Measurements from ENCODE around the gene AKT1S1.

Gene AKT1S1

DNA sequence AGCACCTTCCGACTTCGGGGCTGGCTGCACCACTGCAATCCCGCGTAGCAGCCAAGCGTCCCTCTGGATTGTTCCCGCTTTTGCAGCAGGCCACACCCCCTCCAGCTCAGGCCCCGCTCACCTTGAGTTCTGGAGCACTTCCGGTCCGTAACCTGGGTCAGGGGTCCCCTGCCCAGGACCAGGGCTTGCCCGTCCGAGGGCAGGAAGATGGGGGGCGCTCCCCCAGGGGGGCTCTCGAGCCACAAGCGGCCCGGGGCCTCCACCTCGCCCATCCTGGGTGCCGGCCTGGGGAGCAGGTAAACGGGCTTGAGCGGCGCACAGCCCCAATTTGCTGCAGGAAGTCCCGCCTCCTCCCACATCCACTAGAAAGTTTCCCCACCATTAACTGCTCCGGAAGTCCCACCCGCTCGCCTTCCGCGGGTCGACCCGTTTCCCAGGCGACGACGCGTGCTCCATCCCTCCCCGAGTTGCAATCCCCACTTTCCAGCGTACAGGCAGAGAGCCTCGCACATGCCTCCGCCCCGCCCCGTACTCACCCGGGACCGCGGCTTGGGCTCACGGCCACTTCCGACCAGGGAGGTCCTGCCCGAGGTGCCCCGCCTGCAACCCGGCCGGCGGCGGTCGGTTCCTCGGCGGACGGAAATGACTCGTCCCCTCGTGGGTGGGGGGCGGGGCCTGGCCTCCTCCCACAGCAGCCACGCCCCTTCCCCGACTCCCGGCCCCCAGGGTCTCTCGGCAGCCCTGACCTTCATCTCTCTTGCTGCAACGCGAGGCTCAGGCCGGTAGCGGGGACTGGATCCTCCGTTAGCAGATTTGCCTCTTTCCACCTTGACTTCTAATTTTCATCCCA lies 10.0 kb downstream of the AKT1S1 start, which contains the start of gene PNKP:
Gene PNKP (minus strand): TSS at position 644 of the 850 bp plus-strand sequence. CDS start 372 bp downstream, at position 272.
- peak; percentile 82 for DNase-seq (ENCODE audit: low read depth)

GRCh38 chr19:49864890-49865289 lies 12.3 kb downstream of the AKT1S1 start:
- DNase-seq (ENCODE audit: low read depth), result no peak

- no peak for DNase-seq (ENCODE audit: low read depth)
These were observed 13.2 kb downstream of the AKT1S1 start for GRCh38 chr19:49863935-49864320.

- DNase-seq (ENCODE audit: low read depth), result no peak
These were observed 13.8 kb downstream of the AKT1S1 start for GRCh38 chr19:49863254-49863934.

GRCh38 chr19:49862391-49863253 lies 14.5 kb downstream of the AKT1S1 start:
- no peak for DNase-seq (ENCODE audit: low read depth)

GRCh38 chr19:49861541-49862378 lies 15.4 kb downstream of the AKT1S1 start:
- DNase-seq (ENCODE audit: low read depth), result no peak

GRCh38 chr19:49861107-49861506 lies 16.0 kb downstream of the AKT1S1 start:
- no peak for DNase-seq (ENCODE audit: low read depth)

DNA sequence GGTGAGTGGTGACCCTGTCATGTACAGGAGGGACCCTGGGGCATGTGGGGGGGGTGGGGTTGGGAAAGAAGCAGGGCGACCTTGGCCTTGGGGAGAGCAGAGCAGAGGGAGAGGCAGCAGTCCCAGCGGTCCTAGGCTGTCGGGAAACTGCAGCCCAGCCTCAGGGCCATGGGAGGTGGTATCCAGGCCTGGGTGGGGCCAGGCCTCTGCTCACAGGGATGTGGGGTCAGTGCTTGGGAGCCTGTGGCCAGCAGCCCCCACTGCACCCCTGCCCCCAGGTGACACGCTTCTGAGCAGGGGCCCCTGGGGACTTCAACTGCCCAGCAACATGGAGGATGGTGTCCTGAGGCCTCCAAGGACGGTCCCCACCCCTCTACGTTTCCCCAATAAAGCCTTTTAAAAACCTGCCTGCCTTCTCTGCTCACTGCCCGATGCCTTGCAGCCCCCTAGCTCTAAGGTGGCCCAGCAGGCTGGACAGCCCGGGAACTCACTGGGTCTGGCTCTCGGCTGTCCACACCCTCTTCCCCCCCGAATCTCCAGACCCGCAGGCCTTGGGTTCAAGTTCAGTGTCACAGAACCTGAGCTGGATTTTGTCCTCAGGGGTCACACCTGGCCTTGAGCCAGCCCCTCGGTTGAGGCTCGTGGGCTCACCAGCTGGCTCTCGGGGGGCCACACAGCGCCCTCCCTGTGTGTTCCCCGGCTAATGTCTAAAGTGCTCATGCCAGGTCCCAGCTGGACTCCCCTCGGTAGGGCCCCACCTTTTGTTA lies 16.6 kb downstream of the AKT1S1 start:
- no peak for DNase-seq (ENCODE audit: low read depth)

DNA sequence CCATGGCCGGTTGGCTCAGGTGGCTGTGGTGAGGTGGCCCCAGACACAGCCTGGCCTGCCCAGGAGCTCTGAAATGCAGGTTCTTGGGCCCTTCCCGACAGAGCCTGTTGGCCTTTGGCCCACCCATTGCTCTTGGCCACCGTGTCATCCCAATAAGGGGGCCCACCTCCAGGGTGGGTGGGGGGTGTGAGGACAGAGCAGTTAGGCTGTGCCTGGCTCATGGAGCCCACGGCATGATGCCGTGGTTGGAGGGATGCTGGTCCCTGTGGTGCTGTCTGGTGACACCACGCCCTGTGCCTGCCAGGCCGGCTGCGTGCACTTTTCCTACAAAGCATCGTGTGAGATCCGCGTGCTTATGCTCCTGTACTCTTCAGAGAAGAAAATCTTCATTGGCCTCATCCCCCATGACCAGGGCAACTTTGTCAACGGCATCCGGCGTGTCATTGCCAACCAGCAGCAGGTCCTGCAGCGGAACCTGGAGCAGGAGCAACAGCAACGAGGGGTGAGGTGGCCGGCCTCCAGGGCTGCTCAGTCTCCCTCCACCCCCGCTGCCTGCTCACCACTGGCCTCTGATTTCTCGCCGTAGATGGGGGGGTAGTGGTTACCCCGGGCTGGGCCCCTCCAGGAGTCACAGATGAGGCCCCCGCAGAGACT lies 17.3 kb downstream of the AKT1S1 start:
- DNase-seq (ENCODE audit: low read depth), result no peak

DNA sequence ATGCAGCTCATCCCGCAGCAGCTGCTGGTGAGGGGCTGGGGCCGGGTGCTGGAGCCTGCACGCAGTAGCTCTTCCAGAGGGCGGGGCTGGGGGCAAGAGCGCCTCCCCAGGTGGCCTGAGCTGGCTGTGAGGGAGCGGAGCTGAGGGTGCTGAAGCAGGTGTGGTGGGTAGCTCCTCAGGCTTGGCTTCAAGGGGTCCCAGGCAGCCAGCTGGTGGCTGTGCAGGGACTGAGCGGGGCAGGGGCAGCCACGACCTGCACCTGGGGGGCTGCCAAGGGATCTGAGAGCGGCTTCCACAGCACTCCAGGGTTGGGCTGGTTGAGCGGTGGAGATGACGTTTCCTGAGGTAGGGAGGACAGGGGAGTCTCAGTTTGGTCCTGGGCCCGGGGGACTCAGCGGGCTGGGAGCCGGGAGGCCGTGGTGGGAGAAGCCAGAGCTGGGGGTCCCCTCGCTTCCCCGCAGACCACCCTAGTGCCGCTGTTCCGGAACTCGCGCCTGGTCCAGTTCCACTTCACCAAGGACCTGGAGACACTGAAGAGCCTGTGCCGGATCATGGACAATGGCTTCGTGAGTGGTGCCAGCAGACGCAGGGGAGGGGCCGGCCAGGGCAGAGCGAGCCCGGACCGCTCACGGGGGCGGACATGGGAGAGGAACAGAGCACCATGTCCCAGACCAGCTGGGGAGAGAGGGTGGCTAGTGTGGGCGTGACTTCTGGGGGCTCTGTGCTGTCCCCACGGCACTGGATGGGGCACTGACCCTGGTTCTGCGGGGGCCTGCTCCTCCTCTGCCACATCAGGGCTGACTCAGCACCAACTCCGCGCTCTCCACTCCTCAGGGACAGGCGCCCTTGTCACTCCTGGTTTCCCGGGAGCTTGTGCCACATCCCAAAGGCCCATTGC lies 18.8 kb downstream of the AKT1S1 start:
- DNase-seq (ENCODE audit: low read depth), result no peak

GRCh38 chr19:49857838-49858087 lies 19.4 kb downstream of the AKT1S1 start:
- DNase-seq (ENCODE audit: low read depth), result no peak

GRCh38 chr19:49857061-49857837 lies 19.9 kb downstream of the AKT1S1 start:
- no peak for DNase-seq (ENCODE audit: low read depth)

- DNase-seq (ENCODE audit: low read depth), result no peak
These were observed 20.6 kb downstream of the AKT1S1 start for GRCh38 chr19:49856574-49857021.

DNA sequence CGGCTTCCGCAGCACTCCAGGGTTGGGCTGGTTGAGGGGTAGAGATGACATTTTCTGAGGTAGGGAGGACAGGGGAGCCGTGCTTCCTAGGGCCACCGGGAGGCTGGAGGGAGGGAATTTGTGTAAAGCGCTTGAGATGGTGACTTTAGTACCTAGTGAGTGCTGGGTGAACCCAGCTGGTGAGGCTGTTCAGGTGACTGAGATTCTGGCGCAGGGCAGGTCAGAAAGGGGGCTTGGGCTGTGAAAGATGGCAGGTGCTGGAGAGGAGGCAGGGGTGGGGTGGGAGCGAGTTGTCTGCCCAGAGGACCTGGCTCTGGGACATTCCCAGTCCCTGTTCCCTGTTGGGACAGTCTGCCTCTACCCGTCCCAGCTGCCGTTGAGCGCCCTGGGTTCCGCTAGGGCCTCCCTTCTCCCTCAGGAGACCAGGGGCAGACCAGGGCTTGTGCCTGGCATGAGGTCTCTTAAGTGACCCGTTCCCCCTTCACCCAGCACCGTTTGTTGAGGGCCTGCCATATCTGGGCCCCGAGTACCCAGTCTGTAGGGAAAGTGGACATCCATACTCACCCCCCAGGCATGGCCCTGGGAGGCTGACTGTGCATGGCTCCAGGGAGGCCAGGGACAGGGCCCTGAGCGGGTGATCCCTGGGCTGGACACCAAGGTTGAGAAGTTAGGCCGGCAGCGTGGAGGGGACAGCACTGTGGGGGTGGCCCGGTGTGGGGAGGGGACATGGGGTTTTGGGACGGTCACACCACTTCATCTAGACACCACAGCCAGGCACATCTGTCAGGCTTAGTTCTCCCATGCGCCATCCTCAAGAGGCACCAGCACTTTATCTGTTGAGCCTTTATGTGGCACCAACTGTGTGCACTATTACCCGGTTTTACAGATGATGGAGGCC lies 21.2 kb downstream of the AKT1S1 start:
- no peak for DNase-seq (ENCODE audit: low read depth)

GRCh38 chr19:49855277-49855675 lies 21.9 kb downstream of the AKT1S1 start:
- DNase-seq (ENCODE audit: low read depth), result no peak

GRCh38 chr19:49854378-49855263 lies 22.5 kb downstream of the AKT1S1 start:
- no peak for DNase-seq (ENCODE audit: low read depth)

Data from amniotic epithelial cell (primary cell).